Neural cell (in vitro differentiated cells): Measurements from ENCODE around the gene URB1.

Source experiments
- EP300 ChIP-seq: fragments of 450-650 bp; conservative IDR thresholded peaks from 2 replicates; pipeline ENCODE4 v1.6.1; 2014; ENCODE audit warnings: antibody characterized with exemption, mild to moderate bottlenecking, moderate library complexity; ENCODE audit not compliant: poor library complexity, severe bottlenecking
- EZH2 ChIP-seq: fragments of 200-600, 300-800 bp; shearing (Covaris generic), sonication (generic); IDR thresholded peaks from 2 replicates; pipeline ENCODE4 v1.6.1; 2014; ENCODE audit warnings: antibody characterized with exemption, low read length, borderline replicate concordance, mild to moderate bottlenecking; ENCODE audit not compliant: insufficient read depth, poor library complexity, severe bottlenecking
- POLR2AphosphoS5 ChIP-seq: IDR thresholded peaks from 2 replicates; pipeline ENCODE4 v1.6.1; 2012
- RAD21 ChIP-seq: fragments of 450-650 bp; conservative IDR thresholded peaks from 2 replicates; pipeline ENCODE4 v1.6.1; 2014; ENCODE audit warnings: antibody characterized with exemption, mild to moderate bottlenecking, moderate library complexity
- TF ChIP-seq, protein P1 (sequence below): fragments of 450-650 bp; IDR thresholded peaks from 2 replicates; pipeline ENCODE4 v1.5.1; 2014; ENCODE audit warnings: antibody characterized with exemption, mild to moderate bottlenecking, moderate library complexity; ENCODE audit not compliant: poor library complexity, severe bottlenecking
- TF ChIP-seq, protein P2 (sequence below): IDR thresholded peaks from 2 replicates; pipeline ENCODE4 v1.6.1; 2012; ENCODE audit warnings: borderline replicate concordance

DNA sequence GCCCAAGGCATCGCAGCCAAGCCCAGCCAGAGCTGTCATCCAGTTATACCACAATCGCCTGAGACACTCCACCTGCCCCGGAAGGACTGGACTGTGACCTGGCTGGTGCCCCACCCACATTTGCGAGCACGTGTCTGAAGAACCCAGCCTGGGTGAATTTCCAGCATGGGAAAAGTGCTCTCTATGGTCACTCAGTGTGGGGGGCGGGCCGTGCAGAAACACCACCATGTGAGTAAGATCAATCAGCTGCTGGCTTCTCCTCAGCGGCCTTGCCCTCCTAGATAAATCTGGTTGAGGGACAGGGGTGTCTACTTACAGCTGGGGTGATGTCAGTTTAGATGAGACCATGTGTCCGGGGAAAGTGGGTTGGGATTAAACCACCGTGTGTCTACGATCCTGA is 44.8 kb downstream of the URB1 start:
- TF ChIP-seq, protein P1, sequence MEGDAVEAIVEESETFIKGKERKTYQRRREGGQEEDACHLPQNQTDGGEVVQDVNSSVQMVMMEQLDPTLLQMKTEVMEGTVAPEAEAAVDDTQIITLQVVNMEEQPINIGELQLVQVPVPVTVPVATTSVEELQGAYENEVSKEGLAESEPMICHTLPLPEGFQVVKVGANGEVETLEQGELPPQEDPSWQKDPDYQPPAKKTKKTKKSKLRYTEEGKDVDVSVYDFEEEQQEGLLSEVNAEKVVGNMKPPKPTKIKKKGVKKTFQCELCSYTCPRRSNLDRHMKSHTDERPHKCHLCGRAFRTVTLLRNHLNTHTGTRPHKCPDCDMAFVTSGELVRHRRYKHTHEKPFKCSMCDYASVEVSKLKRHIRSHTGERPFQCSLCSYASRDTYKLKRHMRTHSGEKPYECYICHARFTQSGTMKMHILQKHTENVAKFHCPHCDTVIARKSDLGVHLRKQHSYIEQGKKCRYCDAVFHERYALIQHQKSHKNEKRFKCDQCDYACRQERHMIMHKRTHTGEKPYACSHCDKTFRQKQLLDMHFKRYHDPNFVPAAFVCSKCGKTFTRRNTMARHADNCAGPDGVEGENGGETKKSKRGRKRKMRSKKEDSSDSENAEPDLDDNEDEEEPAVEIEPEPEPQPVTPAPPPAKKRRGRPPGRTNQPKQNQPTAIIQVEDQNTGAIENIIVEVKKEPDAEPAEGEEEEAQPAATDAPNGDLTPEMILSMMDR = no peak
- TF ChIP-seq RAD21 = no peak
- TF ChIP-seq POLR2AphosphoS5 = no peak
- no peak for TF ChIP-seq EZH2
- no peak for TF ChIP-seq EP300
- TF ChIP-seq, protein P2, sequence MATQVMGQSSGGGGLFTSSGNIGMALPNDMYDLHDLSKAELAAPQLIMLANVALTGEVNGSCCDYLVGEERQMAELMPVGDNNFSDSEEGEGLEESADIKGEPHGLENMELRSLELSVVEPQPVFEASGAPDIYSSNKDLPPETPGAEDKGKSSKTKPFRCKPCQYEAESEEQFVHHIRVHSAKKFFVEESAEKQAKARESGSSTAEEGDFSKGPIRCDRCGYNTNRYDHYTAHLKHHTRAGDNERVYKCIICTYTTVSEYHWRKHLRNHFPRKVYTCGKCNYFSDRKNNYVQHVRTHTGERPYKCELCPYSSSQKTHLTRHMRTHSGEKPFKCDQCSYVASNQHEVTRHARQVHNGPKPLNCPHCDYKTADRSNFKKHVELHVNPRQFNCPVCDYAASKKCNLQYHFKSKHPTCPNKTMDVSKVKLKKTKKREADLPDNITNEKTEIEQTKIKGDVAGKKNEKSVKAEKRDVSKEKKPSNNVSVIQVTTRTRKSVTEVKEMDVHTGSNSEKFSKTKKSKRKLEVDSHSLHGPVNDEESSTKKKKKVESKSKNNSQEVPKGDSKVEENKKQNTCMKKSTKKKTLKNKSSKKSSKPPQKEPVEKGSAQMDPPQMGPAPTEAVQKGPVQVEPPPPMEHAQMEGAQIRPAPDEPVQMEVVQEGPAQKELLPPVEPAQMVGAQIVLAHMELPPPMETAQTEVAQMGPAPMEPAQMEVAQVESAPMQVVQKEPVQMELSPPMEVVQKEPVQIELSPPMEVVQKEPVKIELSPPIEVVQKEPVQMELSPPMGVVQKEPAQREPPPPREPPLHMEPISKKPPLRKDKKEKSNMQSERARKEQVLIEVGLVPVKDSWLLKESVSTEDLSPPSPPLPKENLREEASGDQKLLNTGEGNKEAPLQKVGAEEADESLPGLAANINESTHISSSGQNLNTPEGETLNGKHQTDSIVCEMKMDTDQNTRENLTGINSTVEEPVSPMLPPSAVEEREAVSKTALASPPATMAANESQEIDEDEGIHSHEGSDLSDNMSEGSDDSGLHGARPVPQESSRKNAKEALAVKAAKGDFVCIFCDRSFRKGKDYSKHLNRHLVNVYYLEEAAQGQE = no peak
